T-helper 1 cell treated with Interleukin-12 subunit alpha and Interleukin-12 subunit beta and Interleukin-4 antibody, amounts not matched to agents 30 μg/mL and 1 μg/mL, for 36 hours (primary cell): Measurements from ENCODE around the gene MMD.
"Not testable (repeated sequence)": the region's sequence is repeated elsewhere in the genome, so short reads cannot be mapped to it uniquely, and the experiment has no call there.

Source experiments
- H3K27ac Mint-ChIP-seq: one replicate; pipeline ENCODE4 v1.8.0; 2021; ENCODE audit warnings: mild to moderate bottlenecking, mixed read lengths
- H3K27me3 Mint-ChIP-seq: one replicate; pipeline ENCODE4 v1.8.0; 2021; ENCODE audit warnings: low read depth, mixed read lengths
- H3K36me3 Mint-ChIP-seq: one replicate; pipeline ENCODE4 v1.8.0; 2021; ENCODE audit warnings: low read depth, mixed read lengths
- H3K4me1 Mint-ChIP-seq: one replicate; pipeline ENCODE4 v1.8.0; 2021; ENCODE audit warnings: low read depth, mixed read lengths
- H3K4me3 Mint-ChIP-seq: one replicate; pipeline ENCODE4 v1.8.0; 2021; ENCODE audit warnings: mild to moderate bottlenecking, moderate library complexity, mixed read lengths
- H3K9me3 Mint-ChIP-seq: one replicate; pipeline ENCODE4 v1.8.0; 2021; ENCODE audit warnings: mixed read lengths

The MMD gene

GRCh38 chr17:55418369-55419268 lies 3.0 kb downstream of the MMD start:
- Mint-ChIP-seq H3K36me3 (peaks cover 40% of the 10 kb centered on the region), H3K4me3 (peak overlapping the region; percentile 93), H3K9me3 (no peaks in the 10 kb centered on the region), H3K4me1 (peaks cover 61% of the 10 kb centered on the region), H3K27ac (peak overlapping the region; percentile 99), H3K27me3 (peaks cover 5% of the 10 kb centered on the region)

GRCh38 chr17:55417411-55418268 lies 4.0 kb downstream of the MMD start:
- peaks cover 44% of the 10 kb centered on the region for H3K36me3 Mint-ChIP-seq
- H3K27ac Mint-ChIP-seq: peak overlapping the region; percentile 21
- H3K4me1 Mint-ChIP-seq: peaks cover 57% of the 10 kb centered on the region
- H3K9me3 Mint-ChIP-seq: no peaks in the 10 kb centered on the region
- peak overlapping the region; percentile 6 for H3K4me3 Mint-ChIP-seq
- no peaks in the 10 kb centered on the region for H3K27me3 Mint-ChIP-seq

GRCh38 chr17:55416470-55417052 lies 5.1 kb downstream of the MMD start:
- H3K4me1 Mint-ChIP-seq: peaks cover 54% of the 10 kb centered on the region
- H3K27ac Mint-ChIP-seq: no peak overlapping the region
- peaks cover 44% of the 10 kb centered on the region for H3K36me3 Mint-ChIP-seq
- H3K4me3 Mint-ChIP-seq: peak overlapping the region; percentile 13
- H3K9me3 Mint-ChIP-seq: no peaks in the 10 kb centered on the region
- H3K27me3 Mint-ChIP-seq: no peaks in the 10 kb centered on the region

GRCh38 chr17:55416000-55416399 lies 5.6 kb downstream of the MMD start:
- Mint-ChIP-seq H3K9me3 (no peaks in the 10 kb centered on the region), H3K36me3 (peaks cover 49% of the 10 kb centered on the region), H3K27ac (no peak overlapping the region), H3K27me3 (no peaks in the 10 kb centered on the region), H3K4me3 (no peak overlapping the region), H3K4me1 (peaks cover 54% of the 10 kb centered on the region)

GRCh38 chr17:55414983-55415382 lies 6.7 kb downstream of the MMD start:
- Mint-ChIP-seq H3K4me3 (no peak overlapping the region), H3K36me3 (peaks cover 51% of the 10 kb centered on the region), H3K27me3 (no peaks in the 10 kb centered on the region), H3K4me1 (peaks cover 47% of the 10 kb centered on the region), H3K9me3 (no peaks in the 10 kb centered on the region), H3K27ac (no peak overlapping the region)

- H3K4me1 Mint-ChIP-seq: peaks cover 37% of the 10 kb centered on the region
- no peaks in the 10 kb centered on the region for H3K9me3 Mint-ChIP-seq
- no peak overlapping the region for H3K4me3 Mint-ChIP-seq
- H3K36me3 Mint-ChIP-seq: peaks cover 49% of the 10 kb centered on the region
- no peaks in the 10 kb centered on the region for H3K27me3 Mint-ChIP-seq
- no peak overlapping the region for H3K27ac Mint-ChIP-seq
Observed at GRCh38 chr17:55413825-55414489, 7.7 kb downstream of the MMD start.

- Mint-ChIP-seq H3K9me3 (no peaks in the 10 kb centered on the region), H3K36me3 (peaks cover 41% of the 10 kb centered on the region), H3K4me1 (peaks cover 21% of the 10 kb centered on the region), H3K4me3 (no peak overlapping the region), H3K27ac (no peak overlapping the region), H3K27me3 (no peaks in the 10 kb centered on the region)
Observed at GRCh38 chr17:55411463-55411855, 10.2 kb downstream of the MMD start.

GRCh38 chr17:55410722-55411462 lies 10.7 kb downstream of the MMD start:
- H3K4me3 Mint-ChIP-seq: no peak overlapping the region
- peaks cover 18% of the 10 kb centered on the region for H3K4me1 Mint-ChIP-seq
- H3K36me3 Mint-ChIP-seq: peaks cover 44% of the 10 kb centered on the region
- H3K9me3 Mint-ChIP-seq: no peaks in the 10 kb centered on the region
- H3K27ac Mint-ChIP-seq: no peak overlapping the region
- H3K27me3 Mint-ChIP-seq: no peaks in the 10 kb centered on the region

- H3K9me3 Mint-ChIP-seq: no peaks in the 10 kb centered on the region
- H3K4me1 Mint-ChIP-seq: peaks cover 11% of the 10 kb centered on the region
- H3K4me3 Mint-ChIP-seq: no peak overlapping the region
- no peaks in the 10 kb centered on the region for H3K27me3 Mint-ChIP-seq
- peaks cover 42% of the 10 kb centered on the region for H3K36me3 Mint-ChIP-seq
- no peak overlapping the region for H3K27ac Mint-ChIP-seq
Observed at GRCh38 chr17:55409030-55409800, 12.4 kb downstream of the MMD start.

- H3K27me3 Mint-ChIP-seq: no peaks in the 10 kb centered on the region
- no peak overlapping the region for H3K4me3 Mint-ChIP-seq
- H3K27ac Mint-ChIP-seq: no peak overlapping the region
- no peaks in the 10 kb centered on the region for H3K9me3 Mint-ChIP-seq
- peaks cover 7% of the 10 kb centered on the region for H3K4me1 Mint-ChIP-seq
- H3K36me3 Mint-ChIP-seq: peaks cover 40% of the 10 kb centered on the region
Observed at GRCh38 chr17:55407641-55408566, 13.7 kb downstream of the MMD start.

GRCh38 chr17:55405600-55405999 lies 16.0 kb downstream of the MMD start:
- Mint-ChIP-seq H3K27ac (no peak overlapping the region), H3K4me1 (peaks cover 7% of the 10 kb centered on the region), H3K4me3 (no peak overlapping the region), H3K36me3 (peaks cover 40% of the 10 kb centered on the region), H3K27me3 (no peaks in the 10 kb centered on the region), H3K9me3 (no peaks in the 10 kb centered on the region)

GRCh38 chr17:55404197-55404596 lies 17.4 kb downstream of the MMD start:
- not testable (repeated sequence) for H3K4me3 Mint-ChIP-seq, H3K9me3 Mint-ChIP-seq, H3K27ac Mint-ChIP-seq, H3K27me3 Mint-ChIP-seq, H3K4me1 Mint-ChIP-seq
- peaks cover 41% of the 10 kb centered on the region for H3K36me3 Mint-ChIP-seq
